D721Med (cell line): Measurements from ENCODE around the gene SLC22A13.

Experiments used
- DNase-seq: peaks from one replicate; pipeline ENCODE4 v3.0.0; 2011; ENCODE audit warnings: low spot score; ENCODE audit not compliant: insufficient read length
- FAIRE-seq: peaks from 2 replicates; lab custom pipeline; 2011; peaks lifted over from hg19 to GRCh38; lab: Jason Lieb, UNC
- TF ChIP-seq, protein P1 (sequence below): IDR thresholded peaks from 2 replicates; pipeline ENCODE4 v1.5.1; 2012; ENCODE audit warnings: mild to moderate bottlenecking, control low read depth; ENCODE audit not compliant: insufficient read depth; ENCODE audit errors: missing control alignments

The SLC22A13 gene, protein sequence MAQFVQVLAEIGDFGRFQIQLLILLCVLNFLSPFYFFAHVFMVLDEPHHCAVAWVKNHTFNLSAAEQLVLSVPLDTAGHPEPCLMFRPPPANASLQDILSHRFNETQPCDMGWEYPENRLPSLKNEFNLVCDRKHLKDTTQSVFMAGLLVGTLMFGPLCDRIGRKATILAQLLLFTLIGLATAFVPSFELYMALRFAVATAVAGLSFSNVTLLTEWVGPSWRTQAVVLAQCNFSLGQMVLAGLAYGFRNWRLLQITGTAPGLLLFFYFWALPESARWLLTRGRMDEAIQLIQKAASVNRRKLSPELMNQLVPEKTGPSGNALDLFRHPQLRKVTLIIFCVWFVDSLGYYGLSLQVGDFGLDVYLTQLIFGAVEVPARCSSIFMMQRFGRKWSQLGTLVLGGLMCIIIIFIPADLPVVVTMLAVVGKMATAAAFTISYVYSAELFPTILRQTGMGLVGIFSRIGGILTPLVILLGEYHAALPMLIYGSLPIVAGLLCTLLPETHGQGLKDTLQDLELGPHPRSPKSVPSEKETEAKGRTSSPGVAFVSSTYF

DNA sequence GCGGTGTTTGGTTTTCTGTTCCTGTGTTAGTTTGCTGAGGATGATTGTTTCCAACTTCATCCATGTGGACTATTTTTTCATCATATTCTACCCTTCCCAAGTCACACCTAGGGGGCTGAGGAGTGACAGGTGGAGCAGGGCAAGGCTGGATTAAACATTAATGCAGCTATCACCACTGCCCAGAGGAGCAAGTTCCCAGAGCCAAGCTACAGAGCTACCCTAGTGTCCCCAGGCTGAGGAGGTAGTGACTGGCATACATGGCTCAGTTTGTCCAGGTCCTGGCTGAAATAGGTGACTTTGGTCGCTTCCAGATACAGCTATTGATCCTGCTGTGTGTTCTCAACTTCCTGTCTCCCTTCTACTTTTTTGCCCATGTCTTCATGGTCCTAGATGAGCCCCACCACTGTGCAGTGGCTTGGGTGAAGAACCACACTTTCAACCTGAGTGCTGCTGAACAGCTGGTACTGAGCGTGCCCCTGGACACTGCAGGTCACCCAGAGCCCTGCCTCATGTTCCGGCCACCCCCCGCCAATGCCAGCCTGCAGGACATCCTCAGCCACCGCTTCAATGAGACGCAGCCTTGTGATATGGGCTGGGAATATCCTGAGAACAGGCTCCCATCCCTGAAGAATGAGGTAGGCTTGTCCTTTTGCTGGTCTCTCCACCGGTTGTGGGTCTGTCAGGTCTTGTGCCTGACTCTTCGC, at the start of gene SLC22A13:
SLC22A13 (plus strand) TSS at position 209 of the 704 bp plus-strand sequence; CDS start at position 258, 49 bp downstream.
- TF ChIP-seq, protein P1, sequence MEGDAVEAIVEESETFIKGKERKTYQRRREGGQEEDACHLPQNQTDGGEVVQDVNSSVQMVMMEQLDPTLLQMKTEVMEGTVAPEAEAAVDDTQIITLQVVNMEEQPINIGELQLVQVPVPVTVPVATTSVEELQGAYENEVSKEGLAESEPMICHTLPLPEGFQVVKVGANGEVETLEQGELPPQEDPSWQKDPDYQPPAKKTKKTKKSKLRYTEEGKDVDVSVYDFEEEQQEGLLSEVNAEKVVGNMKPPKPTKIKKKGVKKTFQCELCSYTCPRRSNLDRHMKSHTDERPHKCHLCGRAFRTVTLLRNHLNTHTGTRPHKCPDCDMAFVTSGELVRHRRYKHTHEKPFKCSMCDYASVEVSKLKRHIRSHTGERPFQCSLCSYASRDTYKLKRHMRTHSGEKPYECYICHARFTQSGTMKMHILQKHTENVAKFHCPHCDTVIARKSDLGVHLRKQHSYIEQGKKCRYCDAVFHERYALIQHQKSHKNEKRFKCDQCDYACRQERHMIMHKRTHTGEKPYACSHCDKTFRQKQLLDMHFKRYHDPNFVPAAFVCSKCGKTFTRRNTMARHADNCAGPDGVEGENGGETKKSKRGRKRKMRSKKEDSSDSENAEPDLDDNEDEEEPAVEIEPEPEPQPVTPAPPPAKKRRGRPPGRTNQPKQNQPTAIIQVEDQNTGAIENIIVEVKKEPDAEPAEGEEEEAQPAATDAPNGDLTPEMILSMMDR: no peak

DNA sequence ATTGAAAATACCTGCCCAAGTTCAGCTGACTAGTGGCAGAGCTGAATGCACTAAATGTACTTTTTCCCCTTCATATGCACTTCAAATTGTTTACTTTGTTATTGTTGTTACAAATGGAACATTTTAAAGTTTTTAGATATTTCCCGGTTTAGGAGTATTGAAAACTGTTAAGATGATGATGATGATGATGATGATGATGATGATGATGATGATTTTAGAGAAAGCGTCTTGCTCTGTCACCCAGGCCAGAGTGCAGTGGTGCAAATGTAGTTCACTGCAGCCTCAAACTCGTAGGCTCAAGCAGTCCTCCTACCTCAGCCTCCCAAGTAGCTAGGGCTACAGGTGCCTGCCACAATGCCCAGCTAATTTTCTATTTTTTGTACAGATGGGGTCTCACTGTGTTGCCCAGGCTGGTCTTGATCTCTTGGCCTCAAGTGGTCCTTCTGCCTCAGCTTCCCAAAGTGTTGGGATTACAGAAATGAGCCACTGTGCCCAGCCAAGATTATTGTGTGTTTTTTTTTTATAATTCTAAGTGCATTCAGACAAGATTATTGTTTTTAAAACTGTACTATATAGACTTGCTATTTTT, 45.9 kb upstream of the SLC22A13 start:
- FAIRE-seq: no peak
- TF ChIP-seq, protein P1: no peak
- DNase-seq: no peak

More for the DNA sequence above, at the start of gene SLC22A13:
- FAIRE-seq: no peak
- no peak for DNase-seq

DNA sequence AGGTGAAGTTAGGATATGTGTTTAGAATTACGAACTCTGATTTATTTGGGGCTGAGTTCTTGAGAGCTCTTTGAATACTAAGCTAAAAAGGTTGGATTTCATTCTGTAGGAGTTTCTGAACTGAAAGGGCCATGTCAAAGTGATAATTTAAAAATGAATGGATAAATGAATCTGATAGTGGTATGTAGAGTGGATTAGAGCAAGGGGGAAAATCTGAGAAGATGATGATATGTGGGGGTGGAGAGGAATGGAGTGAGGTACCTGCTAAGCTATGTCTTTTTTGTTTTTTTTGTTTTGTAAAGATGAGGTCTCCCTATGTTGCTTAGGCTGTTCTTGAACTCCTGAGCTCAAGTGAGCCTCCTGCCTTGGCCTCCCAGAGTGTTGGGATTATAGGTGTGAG, 44.6 kb upstream of the SLC22A13 start:
- no peak for DNase-seq
- no peak for FAIRE-seq
- TF ChIP-seq, protein P1: no peak

DNA sequence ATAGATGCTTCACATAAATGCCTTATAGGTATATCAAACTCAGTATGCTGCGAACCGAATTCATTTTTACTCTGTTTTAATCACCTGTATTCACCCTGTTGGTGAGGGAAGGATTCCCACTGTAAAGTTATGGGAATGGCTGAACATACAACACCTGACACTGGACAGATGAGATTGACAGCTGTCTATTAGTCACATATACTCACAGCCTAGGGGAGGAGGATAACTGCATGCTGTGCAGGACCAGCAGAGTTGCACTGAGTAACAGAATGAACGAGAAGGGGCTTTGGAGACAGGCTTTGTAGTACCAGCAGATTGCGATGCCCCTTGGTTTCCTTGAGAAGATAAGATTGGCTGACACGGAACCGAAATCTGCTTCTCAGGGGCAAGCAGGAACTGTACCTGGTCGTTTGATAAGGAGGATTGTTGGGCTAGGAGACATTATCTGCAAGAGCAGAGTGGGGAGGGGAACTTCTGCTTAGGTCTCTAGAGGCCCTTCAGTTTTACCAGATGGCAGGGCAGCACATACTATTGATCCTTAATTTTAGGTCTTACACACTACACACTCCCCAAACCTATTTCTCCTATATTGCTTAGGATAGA, 43.5 kb upstream of the SLC22A13 start:
- DNase-seq: no peak
- no peak for FAIRE-seq
- TF ChIP-seq, protein P1: no peak

DNA sequence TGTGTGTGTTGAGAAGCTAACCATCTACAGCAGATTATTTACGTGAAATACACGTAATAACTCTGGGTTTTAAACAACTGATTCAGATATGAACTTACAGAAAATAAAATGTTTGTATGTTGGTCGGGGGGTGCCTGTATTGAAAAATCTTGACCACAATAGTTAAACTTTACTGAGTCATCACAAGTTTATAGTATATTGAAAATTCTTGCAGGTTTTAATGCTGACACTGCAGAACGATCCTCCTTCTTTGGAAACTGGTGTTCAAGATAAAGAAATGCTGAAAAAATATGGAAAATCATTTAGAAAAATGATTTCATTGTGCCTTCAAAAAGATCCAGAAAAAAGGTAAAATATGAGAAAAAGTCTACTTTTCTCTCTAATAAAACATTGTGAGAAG, 41.3 kb upstream of the SLC22A13 start:
- DNase-seq (no peak), FAIRE-seq (no peak)
- TF ChIP-seq, protein P1: no peak

DNA sequence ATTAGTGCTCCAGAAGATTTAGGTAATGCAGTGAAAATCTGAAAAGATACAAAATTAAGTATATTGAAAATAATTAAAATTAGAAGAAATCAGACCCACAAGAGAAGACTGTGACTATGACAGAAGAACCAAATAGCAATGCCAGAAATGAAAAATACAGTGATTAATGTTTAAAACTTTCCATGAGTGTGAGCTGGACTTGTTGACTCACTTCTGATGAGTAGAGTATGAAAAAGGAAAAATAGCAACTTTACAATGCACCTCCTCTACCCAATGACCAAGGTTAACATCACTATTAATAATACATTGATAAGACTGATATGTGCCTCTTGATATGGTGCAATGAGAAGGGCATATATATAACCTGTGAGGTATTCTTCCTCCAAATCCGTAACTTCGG, 39.3 kb upstream of the SLC22A13 start:
- TF ChIP-seq, protein P1: no peak
- DNase-seq: no peak
- no peak for FAIRE-seq
